Heart right ventricle (tissue), 16 donors: Measurements from ENCODE around the gene CDKN2B-AS1. TPM values are rescaled to one million over a fixed set of nuclear protein-coding genes. Genes with fewer than 3 reads are reported as not detected.

Source experiments
- ATAC-seq, 8 donors: fragments of 200-7000 bp; cut with Tn5 transposase; one replicate each; pipeline ENCODE4 v1.9.1; 2020; ENCODE audit warnings: mild to moderate bottlenecking in 8 of 8, moderate library complexity in 8 of 8, moderate number of reproducible peaks in 1 of 8
- DNase-seq, 2 donors: peaks; one replicate each; pipeline ENCODE4 v3.0.0-alpha.2; 2020
- H3K27ac ChIP-seq, 10 donors: fragments of 200-600 bp; sonication (generic) in 2 of 10; one replicate each; pipeline versions ENCODE4 v1.5.0 to v1.8.0; 2020 to 2022; ENCODE audit warnings: mild to moderate bottlenecking in 3 of 10
- H3K27me3 ChIP-seq, 7 donors: fragments of 200-600 bp; one replicate each; pipeline ENCODE4 v1.8.0; 2021 to 2022; ENCODE audit warnings: mild to moderate bottlenecking in 2 of 7
- H3K36me3 ChIP-seq, 9 donors: fragments of 200-600 bp; sonication (generic) in 1 of 9; one replicate each; pipeline versions ENCODE4 v1.5.0 to v1.8.0; 2020 to 2022; ENCODE audit warnings: mild to moderate bottlenecking in 2 of 9
- H3K4me1 ChIP-seq, 9 donors: fragments of 200-600 bp; sonication (generic) in 1 of 9; one replicate each; pipeline versions ENCODE4 v1.5.0 to v1.8.0; 2020 to 2022; ENCODE audit warnings: mild to moderate bottlenecking in 4 of 9
- H3K4me3 ChIP-seq, 10 donors: fragments of 200-600 bp; sonication (generic) in 2 of 10; one replicate each; pipeline versions ENCODE4 v1.5.0 to v1.8.0; 2020 to 2022; ENCODE audit warnings: mild to moderate bottlenecking in 7 of 10, moderate library complexity in 2 of 10
- H3K9me3 ChIP-seq, 11 donors: fragments of 200-600 bp in 10 of 11; sonication (generic) in 2 of 11; one replicate each; pipeline versions ENCODE4 v1.5.0 to v1.8.0; 2013 to 2022; ENCODE audit warnings: mild to moderate bottlenecking in 2 of 11, control low read depth in 1 of 11, moderate library complexity in 1 of 11
- WGBS, 2 donors: extraction: QIAGEN DNeasy Blood & Tissue Kit; methylation state at CpG; one replicate each; pipeline ENCODE4 v1.1.7; 2013; ENCODE audit warnings: inconsistent platforms in 1 of 2; 5-methylcytosine and 5-hydroxymethylcytosine counted together
- intact Hi-C, 10 donors: fragments of 100-400 bp; cut with DNase I; formaldehyde crosslinking; loops; one replicate each; pipeline versions ENCODE4 v1.11.1 to v1.14.2; 2022
- polyA plus RNA-seq, 2 donors: library from polyadenylated mRNA; stranded (reverse); fragments of 200-250 nt; gene quantifications; one replicate each; pipeline ENCODE4 v1.2.3, GENCODE V29; 2013
- total RNA-seq, 10 donors: library from RNA; stranded (reverse); fragmentation: NEBNext Ultra II Directional in 3 of 10; extraction: Animal tissue kit (Norgen Biotek cat#: 25700) in 3 of 10; gene quantifications; one replicate each; pipeline versions ENCODE4 v1.2.1 to v1.2.4, GENCODE V29; 2021 to 2023
- TF ChIP-seq, protein P1 (sequence below), 9 donors: fragments of 200-600 bp; sonication (generic) in 2 of 9; IDR thresholded peaks; one replicate each; pipeline versions ENCODE4 v1.5.0 to v1.8.0; 2021 to 2022; ENCODE audit warnings: antibody characterized with exemption in 9 of 9, mild to moderate bottlenecking in 5 of 9, moderate library complexity in 1 of 9
- donor health status: Arrhythmogenic right ventricular cardiomyopathy.
- donor health status: ischemic (EF 13 %, LVEDD 7.1; RV severe dilation, severe dysfunction).
- donor health status: healthy with polysubstance abuse.
- donor health status: DM: no; HTN: yes; CAD: no.
- donor health status: DM: no; HTN: no; CAD: no.
- donor health status: ischemic (EF 25% LVEDD 6.9; RV normal size, moderate dysfunction).
- donor health status: ischemic (EF 25% LVEDD 5.7; RV mildly dilated, moderate dysfunction).
- donor health status: healthy.
- donor health status: DM: yes; HTN: yes; CAD: no.
- donor health status: Ischemic cardiomyopathy.
- donor health status: ischemic (EF 35%, LVEDD 5.7; RV mildly dilated, moderate dysfunction).
- donor health status: nonischemic (EF 11% LVEDD 7.7; RV severe dilation, severe dysfunction).
- donor health status: DM: yes; HTN: yes; CAD: no.
- donor health status: PGD.
- donor health status: ischemic (EF 29% LVEDD 5.4; RV normal size, mild dysfunction).
- donor health status: nonischemic (EF 23%, LVEDD 6.1; RV moderate dilation, normal function).

CDKN2B-AS1 gene
- total and polyA plus RNA-seq, 12 donors: 0.14 to 0.45 (median 0.30) TPM; not detected in 9

DNA sequence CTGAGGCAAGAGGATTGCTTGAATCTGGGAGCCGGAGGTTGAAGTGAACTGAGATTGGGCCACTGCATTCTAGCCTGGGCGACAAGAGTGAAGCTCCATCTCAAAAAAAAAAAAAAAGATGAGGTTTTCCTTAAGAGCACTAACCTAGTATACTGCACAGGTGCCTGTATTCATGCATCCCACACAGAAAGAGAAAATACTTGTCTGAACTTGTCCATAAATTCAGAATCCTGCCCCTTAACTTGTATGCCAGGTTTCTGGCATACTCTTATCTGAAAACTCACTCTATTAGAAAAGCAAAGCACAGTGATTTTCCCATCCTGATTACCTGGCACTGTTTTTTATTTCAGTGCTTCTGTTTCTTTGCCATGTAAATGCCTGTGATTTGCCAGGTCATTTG is 139.8 kb downstream of the CDKN2B-AS1 start:
- intact Hi-C loops: no loop called here
- TF ChIP-seq, protein P1, sequence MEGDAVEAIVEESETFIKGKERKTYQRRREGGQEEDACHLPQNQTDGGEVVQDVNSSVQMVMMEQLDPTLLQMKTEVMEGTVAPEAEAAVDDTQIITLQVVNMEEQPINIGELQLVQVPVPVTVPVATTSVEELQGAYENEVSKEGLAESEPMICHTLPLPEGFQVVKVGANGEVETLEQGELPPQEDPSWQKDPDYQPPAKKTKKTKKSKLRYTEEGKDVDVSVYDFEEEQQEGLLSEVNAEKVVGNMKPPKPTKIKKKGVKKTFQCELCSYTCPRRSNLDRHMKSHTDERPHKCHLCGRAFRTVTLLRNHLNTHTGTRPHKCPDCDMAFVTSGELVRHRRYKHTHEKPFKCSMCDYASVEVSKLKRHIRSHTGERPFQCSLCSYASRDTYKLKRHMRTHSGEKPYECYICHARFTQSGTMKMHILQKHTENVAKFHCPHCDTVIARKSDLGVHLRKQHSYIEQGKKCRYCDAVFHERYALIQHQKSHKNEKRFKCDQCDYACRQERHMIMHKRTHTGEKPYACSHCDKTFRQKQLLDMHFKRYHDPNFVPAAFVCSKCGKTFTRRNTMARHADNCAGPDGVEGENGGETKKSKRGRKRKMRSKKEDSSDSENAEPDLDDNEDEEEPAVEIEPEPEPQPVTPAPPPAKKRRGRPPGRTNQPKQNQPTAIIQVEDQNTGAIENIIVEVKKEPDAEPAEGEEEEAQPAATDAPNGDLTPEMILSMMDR (IDR thresholded peaks at IDR 0.05): no peak
- H3K9me3 ChIP-seq: no peaks in the 10 kb centered on the region
- H3K4me3 ChIP-seq: no peak overlapping the region
- 72 to 81% methylated on average over 2 of the region's 2 CpGs for WGBS, 2 donors
- H3K27me3 ChIP-seq: no peaks in the 10 kb centered on the region
- H3K27ac ChIP-seq: no peak overlapping the region
- H3K4me1 ChIP-seq: no peaks in the 10 kb centered on the region
- DNase-seq: no peak
- ATAC-seq: no peak
- no peaks in the 10 kb centered on the region for H3K36me3 ChIP-seq

- H3K27ac ChIP-seq: no peak overlapping the region
- ATAC-seq: no peak
- 62 to 66% methylated on average over 3 of the region's 3 CpGs for WGBS, 2 donors
Observed at GRCh38 chr9:22136461-22137096, 142.0 kb downstream of the CDKN2B-AS1 start.

GRCh38 chr9:22138956-22139660 is 144.5 kb downstream of the CDKN2B-AS1 start:
- intact Hi-C loops: no loop called here
- Histone ChIP-seq H3K27me3 (no peaks in the 10 kb centered on the region), H3K4me1 (peaks cover 0 to 22% (median 0%) of the 10 kb centered on the region in 9 donors), H3K36me3 (no peaks in the 10 kb centered on the region), H3K27ac (no peak overlapping the region), H3K9me3 (no peaks in the 10 kb centered on the region), H3K4me3 (no peak overlapping the region)
- WGBS, 2 donors: 87 to 90% methylated on average over 4 of the region's 4 CpGs
- no peak for DNase-seq
- no peak for ATAC-seq
- TF ChIP-seq, protein P1 (IDR thresholded peaks at IDR 0.05): no peak

More at GRCh38 chr9:22136461-22137096, 142.0 kb downstream of the CDKN2B-AS1 start:
- TF ChIP-seq, protein P1 (IDR thresholded peaks at IDR 0.05): no peak
- Histone ChIP-seq H3K27me3 (no peaks in the 10 kb centered on the region), H3K9me3 (no peaks in the 10 kb centered on the region), H3K4me3 (no peak overlapping the region), H3K36me3 (no peaks in the 10 kb centered on the region), H3K4me1 (no peaks in the 10 kb centered on the region)
- DNase-seq: no peak
- intact Hi-C loops: no loop called here

GRCh38 chr9:22141908-22142307 is 147.3 kb downstream of the CDKN2B-AS1 start:
- Histone ChIP-seq H3K4me1 (peaks cover 0 to 28% (median 0%) of the 10 kb centered on the region in 9 donors), H3K27ac (no peak overlapping the region), H3K27me3 (no peaks in the 10 kb centered on the region), H3K4me3 (no peak overlapping the region), H3K9me3 (no peaks in the 10 kb centered on the region), H3K36me3 (no peaks in the 10 kb centered on the region)
- intact Hi-C loops: loop anchor here in 1 of 10 donors (10.0 kb wide), 1 partner anchor 53 kb away; no protein-coding TSS in a partner anchor
- TF ChIP-seq, protein P1 (IDR thresholded peaks at IDR 0.05): no peak
- ATAC-seq: peak in 7 of 8 donors; percentile 64 to 90 (median 81)
- WGBS, 2 donors: 12 to 13% methylated on average over 1 of the region's 1 CpG
- peak in 1 of 2 donors; percentile 37 for DNase-seq
